Suprapubic skin (tissue), 4 donors: Measurements from ENCODE around the gene MGAT1. TPM values are rescaled to one million over a fixed set of nuclear protein-coding genes. Genes with fewer than 3 reads are reported as not detected.
"Not testable (repeated sequence)": the region's sequence is repeated elsewhere in the genome, so short reads cannot be mapped to it uniquely, and the experiment has no call there.

Experiments
- DNase-seq, 2 donors: peaks; one replicate each; pipeline ENCODE4 v3.0.0-alpha.2; 2019; ENCODE audit warnings: low spot score in 2 of 2
- H3K27ac ChIP-seq: fragments of 200-600 bp; sonication (generic); one replicate; pipeline ENCODE4 v1.5.1; 2019
- H3K27me3 ChIP-seq: fragments of 200-600 bp; sonication (generic); one replicate; pipeline ENCODE4 v1.5.1; 2019
- H3K36me3 ChIP-seq: fragments of 200-600 bp; sonication (generic); one replicate; pipeline ENCODE4 v1.5.1; 2019
- H3K4me1 ChIP-seq: fragments of 200-600 bp; sonication (generic); one replicate; pipeline ENCODE4 v1.5.1; 2019
- H3K4me3 ChIP-seq: fragments of 200-600 bp; sonication (generic); one replicate; pipeline ENCODE4 v1.5.1; 2019; ENCODE audit warnings: mild to moderate bottlenecking
- H3K9me3 ChIP-seq: fragments of 200-600 bp; sonication (generic); one replicate; pipeline ENCODE4 v1.5.1; 2019
- EP300 ChIP-seq: sonication (generic); formaldehyde crosslinking; IDR thresholded peaks from one replicate; pipeline ENCODE4 v1.6.1; 2017; ENCODE audit warnings: antibody characterized with exemption
- POLR2A ChIP-seq, 2 donors: fragments of 450-650 bp; IDR thresholded peaks; one replicate each; pipeline ENCODE4 v1.6.1; 2017; ENCODE audit warnings: antibody characterized with exemption in 2 of 2, mild to moderate bottlenecking in 2 of 2, moderate library complexity in 2 of 2
- POLR2AphosphoS5 ChIP-seq, 3 donors: sonication (generic); formaldehyde crosslinking; IDR thresholded peaks; one replicate each; pipeline ENCODE4 v1.6.1; 2017; ENCODE audit warnings: antibody characterized with exemption in 3 of 3
- WGBS: methylation state at CpG from one replicate; pipeline ENCODE4 v1.1.5; 2018; 5-methylcytosine and 5-hydroxymethylcytosine counted together
- total RNA-seq, 4 donors: library from RNA; depleted of rRNA; stranded (reverse); fragments of >200 nt; gene quantifications; one replicate each; pipeline ENCODE4 v1.1.0, GENCODE V29; 2016
- TF ChIP-seq, protein P1 (sequence below), 2 donors: fragments of 200-600 bp in 1 of 2; fragments of 450-650 bp in 1 of 2; sonication (generic) in 1 of 2; IDR thresholded peaks; one replicate each; pipeline ENCODE4 v1.5.1; 2016 to 2019; ENCODE audit warnings: antibody characterized with exemption in 2 of 2, mild to moderate bottlenecking in 1 of 2, moderate library complexity in 1 of 2

MGAT1 gene
- total RNA-seq, 4 donors from 2014 or later = 122 to 137 (median 125) TPM

DNA sequence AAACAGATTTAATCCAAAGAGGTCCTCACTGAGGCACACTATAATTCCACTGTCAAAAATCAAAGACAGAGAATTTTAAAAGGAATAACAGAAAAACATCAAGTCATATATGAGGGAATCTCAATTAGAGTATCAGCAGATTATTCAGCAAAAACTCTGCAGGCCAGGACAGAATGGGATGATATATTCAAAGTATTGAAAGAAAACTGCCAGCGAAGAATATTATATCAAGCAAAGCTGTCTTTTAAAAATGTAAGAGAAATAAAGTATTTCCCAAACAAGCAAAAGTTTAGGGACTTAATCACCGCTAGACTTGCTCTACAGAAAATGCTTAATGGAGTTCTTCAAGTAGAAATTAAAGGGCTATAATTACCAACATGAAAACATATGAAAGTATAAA is 47.0 kb downstream of the MGAT1 start:
- Histone ChIP-seq H3K4me3 (no peak overlapping the region), H3K9me3 (peaks cover 5% of the 10 kb centered on the region), H3K27ac (no peak overlapping the region), H3K36me3 (no peaks in the 10 kb centered on the region), H3K4me1 (no peaks in the 10 kb centered on the region), H3K27me3 (no peaks in the 10 kb centered on the region)
- WGBS = 44% methylated on average over 2 of the region's 2 CpGs
- DNase-seq = no peak
- no peak for TF ChIP-seq POLR2AphosphoS5 (IDR thresholded peaks at IDR 0.05)
- TF ChIP-seq, protein P1, sequence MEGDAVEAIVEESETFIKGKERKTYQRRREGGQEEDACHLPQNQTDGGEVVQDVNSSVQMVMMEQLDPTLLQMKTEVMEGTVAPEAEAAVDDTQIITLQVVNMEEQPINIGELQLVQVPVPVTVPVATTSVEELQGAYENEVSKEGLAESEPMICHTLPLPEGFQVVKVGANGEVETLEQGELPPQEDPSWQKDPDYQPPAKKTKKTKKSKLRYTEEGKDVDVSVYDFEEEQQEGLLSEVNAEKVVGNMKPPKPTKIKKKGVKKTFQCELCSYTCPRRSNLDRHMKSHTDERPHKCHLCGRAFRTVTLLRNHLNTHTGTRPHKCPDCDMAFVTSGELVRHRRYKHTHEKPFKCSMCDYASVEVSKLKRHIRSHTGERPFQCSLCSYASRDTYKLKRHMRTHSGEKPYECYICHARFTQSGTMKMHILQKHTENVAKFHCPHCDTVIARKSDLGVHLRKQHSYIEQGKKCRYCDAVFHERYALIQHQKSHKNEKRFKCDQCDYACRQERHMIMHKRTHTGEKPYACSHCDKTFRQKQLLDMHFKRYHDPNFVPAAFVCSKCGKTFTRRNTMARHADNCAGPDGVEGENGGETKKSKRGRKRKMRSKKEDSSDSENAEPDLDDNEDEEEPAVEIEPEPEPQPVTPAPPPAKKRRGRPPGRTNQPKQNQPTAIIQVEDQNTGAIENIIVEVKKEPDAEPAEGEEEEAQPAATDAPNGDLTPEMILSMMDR (IDR thresholded peaks at IDR 0.05) = no peak
- TF ChIP-seq POLR2A (IDR thresholded peaks at IDR 0.05) = no peak
- no peak for TF ChIP-seq EP300

DNA sequence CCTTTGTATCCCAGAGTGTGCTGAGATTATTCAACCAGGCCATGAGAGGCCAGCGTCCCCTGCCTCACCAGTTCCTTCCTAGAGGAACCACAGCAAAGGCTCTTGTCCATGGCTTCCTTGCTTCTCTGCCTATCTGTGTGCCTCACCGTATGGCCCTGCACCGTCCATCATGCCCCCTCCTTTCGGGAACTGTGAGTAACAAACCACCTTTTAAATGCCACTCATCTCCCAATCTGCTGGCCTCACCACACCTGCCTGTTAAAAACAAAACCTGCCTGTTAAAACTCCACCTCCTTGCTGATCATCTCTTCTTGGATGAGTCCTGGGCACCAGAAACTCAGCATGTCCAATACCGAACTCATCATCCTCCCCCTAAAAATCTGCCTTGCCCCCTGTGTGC is 58.4 kb downstream of the MGAT1 start:
- 84% methylated on average over 4 of the region's 5 CpGs for WGBS
- H3K9me3 ChIP-seq = no peaks in the 10 kb centered on the region
- peaks cover 27% of the 10 kb centered on the region for H3K27me3 ChIP-seq
- no peak overlapping the region for H3K4me3 ChIP-seq
- H3K36me3 ChIP-seq = no peaks in the 10 kb centered on the region
- no peaks in the 10 kb centered on the region for H3K4me1 ChIP-seq
- TF ChIP-seq EP300 (no peak), POLR2A (IDR thresholded peaks at IDR 0.05) (no peak), POLR2AphosphoS5 (IDR thresholded peaks at IDR 0.05) (no peak)
- TF ChIP-seq, protein P1 (IDR thresholded peaks at IDR 0.05) = no peak
- no peak overlapping the region for H3K27ac ChIP-seq
- no peak for DNase-seq

DNA sequence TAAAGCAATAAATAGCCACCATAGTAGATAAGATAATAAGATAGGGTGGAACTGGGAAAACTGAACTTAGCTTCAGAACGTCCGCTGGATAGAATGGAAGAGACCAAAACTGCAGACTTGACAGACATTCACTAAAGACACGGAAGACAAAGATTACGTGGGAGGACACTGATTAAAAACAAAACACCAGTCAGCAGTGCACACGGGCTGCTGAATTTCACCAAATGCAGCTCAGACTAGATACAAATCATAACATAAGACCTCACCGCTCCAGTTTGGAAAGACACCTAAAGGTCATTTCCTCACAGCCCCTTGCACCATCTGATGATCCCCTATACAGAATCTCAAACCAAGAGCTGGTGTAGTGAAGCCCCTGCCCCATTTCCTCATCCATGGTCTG is 59.9 kb downstream of the MGAT1 start:
- WGBS = 74% methylated on average over 6 of the region's 6 CpGs
- H3K4me3 ChIP-seq = no peak overlapping the region
- TF ChIP-seq POLR2A (IDR thresholded peaks at IDR 0.05) (no peak), EP300 (no peak), POLR2AphosphoS5 (IDR thresholded peaks at IDR 0.05) (no peak)
- TF ChIP-seq, protein P1 (IDR thresholded peaks at IDR 0.05) = no peak
- no peaks in the 10 kb centered on the region for H3K4me1 ChIP-seq
- H3K27me3 ChIP-seq = peaks cover 30% of the 10 kb centered on the region
- no peaks in the 10 kb centered on the region for H3K36me3 ChIP-seq
- H3K27ac ChIP-seq = no peak overlapping the region
- H3K9me3 ChIP-seq = no peaks in the 10 kb centered on the region
- no peak for DNase-seq

DNA sequence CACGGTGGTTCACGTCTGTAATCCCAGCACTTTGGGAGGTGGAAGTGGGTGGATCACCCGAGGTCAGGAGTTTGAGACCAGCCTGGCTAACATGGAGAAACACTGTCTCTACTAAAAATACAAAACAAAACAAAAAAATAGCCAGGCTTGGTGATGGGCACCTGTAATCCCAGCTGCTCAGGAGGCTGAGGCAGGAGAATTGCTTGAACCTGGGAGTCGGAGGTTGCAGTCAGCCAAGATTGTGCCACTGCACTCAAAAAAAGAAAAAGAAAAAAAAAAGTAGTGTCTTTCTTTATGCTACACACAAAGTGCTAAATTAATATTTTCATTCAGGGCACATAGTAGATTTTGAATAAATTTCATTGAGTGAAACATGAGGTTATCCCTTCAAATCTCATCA is 61.7 kb downstream of the MGAT1 start:
- H3K4me3 ChIP-seq, DNase-seq, H3K4me1 ChIP-seq, H3K9me3 ChIP-seq, H3K36me3 ChIP-seq, H3K27ac ChIP-seq: not testable (repeated sequence)
- WGBS = 78% methylated on average over 4 of the region's 4 CpGs
- H3K27me3 ChIP-seq = peaks cover 30% of the 10 kb centered on the region

DNA sequence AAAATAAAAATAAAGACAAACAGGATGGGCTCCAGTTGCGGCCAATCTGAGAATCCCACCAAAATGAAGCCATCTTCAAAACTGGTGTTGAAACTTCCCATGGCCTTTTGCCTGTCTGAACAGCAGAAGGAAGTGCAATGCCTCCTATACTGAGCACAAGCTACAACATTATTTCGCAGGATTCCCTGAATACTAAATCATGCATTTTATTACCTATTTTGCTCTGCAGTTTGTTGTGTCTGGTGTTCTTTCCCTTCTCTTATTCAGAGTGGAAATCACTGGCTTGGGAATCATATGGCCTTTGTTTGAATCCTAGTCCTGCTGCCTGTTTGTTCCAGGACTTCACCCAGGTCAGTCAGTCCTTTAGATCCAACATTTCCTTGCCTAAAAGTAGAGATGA is 62.6 kb downstream of the MGAT1 start, which contains the start of gene OR2Y1:
Gene OR2Y1 (minus strand): TSS at position 101 of the 400 bp plus-strand sequence. CDS start 0 bp downstream, at position 101.
- TF ChIP-seq, protein P1 (IDR thresholded peaks at IDR 0.05) = no peak
- TF ChIP-seq POLR2AphosphoS5 (IDR thresholded peaks at IDR 0.05) = no peak
- TF ChIP-seq EP300 = no peak
- TF ChIP-seq POLR2A (IDR thresholded peaks at IDR 0.05) = no peak
- Histone ChIP-seq H3K27ac (no peak within 1 kb of the TSS), H3K27me3 (peaks cover 26% of the 10 kb centered on the region), H3K4me1 (no peaks in the 10 kb centered on the region), H3K36me3 (no peaks in the 10 kb centered on the region), H3K9me3 (no peaks in the 10 kb centered on the region), H3K4me3 (no peak within 1 kb of the TSS)
- DNase-seq = no peak
- WGBS = 86% methylated on average over 2 of the region's 2 CpGs

DNA sequence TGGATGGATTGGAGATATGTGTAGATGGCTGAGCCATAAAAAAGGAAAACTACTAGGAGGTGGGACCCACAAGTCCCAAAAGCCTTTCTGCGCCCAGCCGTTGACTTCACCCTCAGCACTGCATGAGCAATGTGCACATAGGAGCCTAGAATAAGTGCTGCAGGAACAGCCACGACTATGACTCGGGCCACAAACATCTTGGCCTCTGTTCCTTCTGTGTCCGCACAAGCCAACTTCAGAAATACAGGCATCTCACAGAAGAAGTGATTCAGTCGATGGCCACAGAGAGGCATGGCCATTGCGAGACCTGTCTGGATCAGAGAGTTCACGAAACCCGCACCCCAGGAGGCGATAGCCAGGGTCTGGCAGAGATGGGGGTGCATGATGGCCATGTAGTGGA is 63.3 kb downstream of the MGAT1 start:
- Histone ChIP-seq H3K4me3 (no peak overlapping the region), H3K4me1 (no peaks in the 10 kb centered on the region), H3K27me3 (peaks cover 22% of the 10 kb centered on the region), H3K27ac (no peak overlapping the region), H3K36me3 (no peaks in the 10 kb centered on the region), H3K9me3 (no peaks in the 10 kb centered on the region)
- no peak for DNase-seq
- WGBS = 92% methylated on average over 10 of the region's 10 CpGs
- TF ChIP-seq POLR2A (IDR thresholded peaks at IDR 0.05) (no peak), POLR2AphosphoS5 (IDR thresholded peaks at IDR 0.05) (no peak), EP300 (no peak)
- TF ChIP-seq, protein P1 (IDR thresholded peaks at IDR 0.05) = no peak
